Measurements from ENCODE around the gene SMCR8.
"Not testable (repeated sequence)": the region's sequence is repeated elsewhere in the genome, so short reads cannot be mapped to it uniquely, and the experiment has no call there.

SMCR8 gene

DNA sequence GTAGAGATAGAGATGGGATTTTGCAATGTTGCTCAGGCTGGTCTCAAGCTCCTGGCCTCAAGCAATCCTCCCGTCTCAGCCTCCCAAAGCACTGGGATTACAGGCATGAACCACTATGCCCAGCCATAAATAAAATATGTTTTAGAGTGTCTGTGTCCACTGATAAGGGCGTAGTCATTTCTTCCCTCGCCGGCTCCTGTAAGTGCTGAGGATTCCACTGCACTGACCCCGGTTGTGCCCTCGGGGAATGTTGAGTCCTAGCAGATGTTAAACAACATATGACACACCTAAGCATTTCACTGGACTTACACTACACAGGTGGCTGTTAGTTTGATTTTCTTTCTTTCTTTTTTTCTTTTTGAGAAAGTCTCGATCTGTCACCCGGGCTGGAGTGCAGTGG, 53.9 kb downstream of the SMCR8 start:
- TF ChIP-seq, protein P1, sequence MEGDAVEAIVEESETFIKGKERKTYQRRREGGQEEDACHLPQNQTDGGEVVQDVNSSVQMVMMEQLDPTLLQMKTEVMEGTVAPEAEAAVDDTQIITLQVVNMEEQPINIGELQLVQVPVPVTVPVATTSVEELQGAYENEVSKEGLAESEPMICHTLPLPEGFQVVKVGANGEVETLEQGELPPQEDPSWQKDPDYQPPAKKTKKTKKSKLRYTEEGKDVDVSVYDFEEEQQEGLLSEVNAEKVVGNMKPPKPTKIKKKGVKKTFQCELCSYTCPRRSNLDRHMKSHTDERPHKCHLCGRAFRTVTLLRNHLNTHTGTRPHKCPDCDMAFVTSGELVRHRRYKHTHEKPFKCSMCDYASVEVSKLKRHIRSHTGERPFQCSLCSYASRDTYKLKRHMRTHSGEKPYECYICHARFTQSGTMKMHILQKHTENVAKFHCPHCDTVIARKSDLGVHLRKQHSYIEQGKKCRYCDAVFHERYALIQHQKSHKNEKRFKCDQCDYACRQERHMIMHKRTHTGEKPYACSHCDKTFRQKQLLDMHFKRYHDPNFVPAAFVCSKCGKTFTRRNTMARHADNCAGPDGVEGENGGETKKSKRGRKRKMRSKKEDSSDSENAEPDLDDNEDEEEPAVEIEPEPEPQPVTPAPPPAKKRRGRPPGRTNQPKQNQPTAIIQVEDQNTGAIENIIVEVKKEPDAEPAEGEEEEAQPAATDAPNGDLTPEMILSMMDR (IDR thresholded peaks at IDR 0.05; ENCODE audit: control extremely low read depth, extremely low read depth, low read depth, missing control alignments), result no peak
- ChIA-PET POLR2A (no interaction called here), CTCF (no interaction called here)
- no peak for DNase-seq (ENCODE audit: extremely low spot score)

DNA sequence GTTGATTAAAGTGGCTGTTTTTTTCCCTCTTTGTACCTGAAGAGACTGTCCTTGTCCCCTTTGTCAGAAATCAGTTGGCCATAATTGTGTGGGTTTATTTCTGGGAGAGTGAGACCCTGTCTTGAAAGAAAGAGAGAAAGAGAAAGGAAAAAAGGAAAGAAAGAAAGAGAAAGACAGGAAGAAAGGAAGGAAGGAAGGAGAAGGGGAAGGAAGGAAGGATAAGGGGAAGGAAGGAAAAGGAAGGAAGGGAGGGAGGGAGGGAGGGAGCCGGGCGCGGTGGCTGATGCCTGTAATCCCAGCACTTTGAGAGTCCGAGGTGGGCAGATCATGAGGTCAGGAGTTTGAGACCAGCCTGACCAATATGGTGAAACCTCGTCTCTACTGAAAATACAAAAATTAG, 55.7 kb downstream of the SMCR8 start:
- no peak for DNase-seq (ENCODE audit: extremely low spot score)
- TF ChIP-seq, protein P1 (IDR thresholded peaks at IDR 0.05; ENCODE audit: control extremely low read depth, extremely low read depth, low read depth, missing control alignments), result no peak
- ChIA-PET CTCF (no interaction called here), POLR2A (no interaction called here)

DNA sequence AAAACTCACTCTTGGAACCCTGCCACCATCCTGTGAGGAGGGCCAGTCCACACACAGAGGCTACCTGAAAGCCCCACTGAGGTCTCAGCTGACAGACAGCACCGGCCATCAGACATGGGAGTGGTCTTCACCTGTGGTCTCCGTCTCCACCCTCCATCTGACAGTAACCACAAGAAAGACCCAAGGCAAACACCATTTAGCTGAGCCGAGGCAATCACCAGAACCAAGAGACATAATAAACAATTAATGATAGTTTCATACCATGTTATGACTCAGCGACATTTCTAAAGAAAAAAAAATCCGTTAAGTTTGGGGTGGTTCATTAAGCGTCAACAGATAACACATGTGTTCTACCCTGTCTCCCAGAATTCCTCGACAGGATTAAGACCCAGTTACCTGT, 56.4 kb downstream of the SMCR8 start:
- TF ChIP-seq, protein P1 (IDR thresholded peaks at IDR 0.05; ENCODE audit: control extremely low read depth, extremely low read depth, low read depth, missing control alignments), result no peak
- no peak for DNase-seq (ENCODE audit: extremely low spot score)
- CTCF ChIA-PET, result no interaction called here
- POLR2A ChIA-PET, result no interaction called here

DNA sequence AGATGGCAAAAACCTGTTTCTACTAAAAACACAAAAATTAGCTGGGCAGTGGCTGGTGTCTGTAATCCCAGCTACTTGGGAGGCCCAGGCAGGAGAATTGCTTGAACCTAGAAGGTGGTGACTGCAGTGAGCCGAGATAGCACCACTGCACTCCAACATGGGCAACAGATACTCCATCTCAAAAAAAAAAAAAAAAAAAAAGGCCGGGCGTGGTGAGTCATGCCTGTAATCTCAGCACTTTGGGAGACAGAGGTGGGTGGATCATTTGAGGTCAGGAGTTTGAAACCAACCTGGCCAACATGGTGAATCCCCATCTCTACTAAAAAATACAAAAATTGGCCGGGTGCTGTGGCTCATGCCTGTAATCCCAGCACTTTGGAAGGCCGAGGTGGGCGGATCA, 58.1 kb downstream of the SMCR8 start:
- POLR2A ChIA-PET; DNase-seq (ENCODE audit: extremely low spot score); CTCF ChIA-PET: not testable (repeated sequence)

DNA sequence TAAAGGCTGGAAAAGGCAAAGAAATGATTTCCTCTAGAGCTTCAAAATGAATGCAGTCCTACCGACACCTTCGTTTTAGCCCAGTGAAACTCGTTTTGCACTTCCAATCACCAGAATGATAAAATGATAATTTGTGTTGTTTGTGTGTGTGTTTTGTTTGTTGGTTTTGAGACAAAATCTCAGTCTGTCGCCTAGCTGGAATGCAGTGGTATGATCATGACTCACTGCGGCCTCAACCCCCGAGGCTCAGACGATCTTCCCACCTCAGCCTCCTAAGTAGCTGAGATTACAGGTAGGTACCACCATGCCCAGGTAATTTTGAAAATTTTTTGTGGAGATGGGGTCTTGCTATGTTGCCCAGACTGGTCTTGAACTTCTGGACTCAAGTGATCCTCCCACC, 59.1 kb downstream of the SMCR8 start:
- TF ChIP-seq, protein P1 (IDR thresholded peaks at IDR 0.05; ENCODE audit: control extremely low read depth, extremely low read depth, low read depth, missing control alignments), result no peak
- POLR2A ChIA-PET, result no interaction called here
- CTCF ChIA-PET, result no interaction called here
- no peak for DNase-seq (ENCODE audit: extremely low spot score)
